ENCODE results near the gene PAQR7.
A peak's percentile ranks its signal among the peaks of the same experiment; 100 is the strongest.
"Not testable (repeated sequence)": the region's sequence is repeated elsewhere in the genome, so short reads cannot be mapped to it uniquely, and the experiment has no call there.

Gene PAQR7

GRCh38 chr1:25844536-25845337 lies 30.8 kb downstream of the PAQR7 start:
- no peak for DNase-seq

DNA sequence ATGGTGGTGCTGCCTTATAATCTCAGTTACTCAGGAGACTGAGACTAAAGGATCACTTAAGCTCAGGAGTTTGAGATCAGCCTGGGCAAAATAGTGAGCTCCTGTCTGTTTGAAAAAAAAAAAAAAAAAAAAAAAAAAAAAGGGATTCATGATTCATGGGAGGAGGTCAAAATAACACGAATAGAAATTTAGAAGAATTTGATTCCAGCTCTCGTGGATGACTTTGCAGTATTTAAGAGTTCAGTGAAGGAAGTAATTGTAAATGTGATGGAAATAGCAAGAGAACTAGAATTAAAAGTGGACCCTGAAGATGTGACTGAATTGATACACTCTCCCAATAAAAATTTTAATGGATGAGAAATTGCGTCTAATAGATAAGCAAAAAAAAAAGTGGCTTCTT lies 32.0 kb downstream of the PAQR7 start:
- no peak for DNase-seq

DNA sequence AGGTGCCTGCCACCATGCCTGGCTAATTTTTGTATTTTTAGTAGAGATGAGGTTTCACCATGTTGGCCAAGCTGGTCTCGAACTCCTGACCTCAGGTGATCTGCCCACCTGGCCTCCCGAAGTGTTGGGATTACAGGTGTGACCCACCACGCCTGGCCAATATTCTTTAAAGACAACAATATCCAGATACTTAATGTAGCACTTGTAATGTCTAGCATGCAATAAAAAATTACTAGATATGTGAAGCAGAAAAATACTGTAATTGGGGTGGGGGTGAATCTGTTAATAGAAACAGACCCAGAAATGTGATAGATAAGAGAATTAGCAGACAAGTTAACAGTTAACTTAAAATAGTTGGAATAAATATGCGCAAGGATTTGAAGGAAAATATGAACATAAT lies 35.7 kb downstream of the PAQR7 start:
- not testable (repeated sequence) for DNase-seq

GRCh38 chr1:25837262-25837875 lies 38.1 kb downstream of the PAQR7 start:
- DNase-seq: peak; percentile 18

DNA sequence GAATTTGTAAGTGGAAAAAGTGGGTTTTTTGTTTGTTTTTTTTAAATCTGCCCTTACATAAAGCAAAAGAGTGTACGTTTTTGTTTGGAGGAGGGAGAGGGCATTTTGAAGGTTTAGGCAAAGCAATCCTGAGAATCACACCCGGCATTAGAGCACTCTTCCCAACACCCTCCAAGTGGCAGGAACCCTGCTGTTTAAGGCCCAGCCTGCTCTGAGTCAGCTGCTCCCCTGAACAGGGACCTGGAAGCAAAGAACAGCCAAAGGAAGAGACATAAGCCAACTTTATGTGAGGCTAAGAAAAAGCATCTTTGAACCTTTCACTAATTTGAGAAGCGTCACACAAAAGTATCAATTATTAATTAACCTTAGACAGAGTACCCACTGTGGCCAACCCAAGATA lies 38.8 kb downstream of the PAQR7 start:
- DNase-seq: no peak

GRCh38 chr1:25834894-25835293 lies 40.6 kb downstream of the PAQR7 start:
- DNase-seq: no peak

- DNase-seq: no peak
Measured at GRCh38 chr1:25833158-25833557, 42.4 kb downstream of the PAQR7 start.

GRCh38 chr1:25832336-25833037 lies 43.0 kb downstream of the PAQR7 start:
- DNase-seq: no peak

- DNase-seq: no peak
Measured at GRCh38 chr1:25831569-25832196, 43.8 kb downstream of the PAQR7 start.

DNA sequence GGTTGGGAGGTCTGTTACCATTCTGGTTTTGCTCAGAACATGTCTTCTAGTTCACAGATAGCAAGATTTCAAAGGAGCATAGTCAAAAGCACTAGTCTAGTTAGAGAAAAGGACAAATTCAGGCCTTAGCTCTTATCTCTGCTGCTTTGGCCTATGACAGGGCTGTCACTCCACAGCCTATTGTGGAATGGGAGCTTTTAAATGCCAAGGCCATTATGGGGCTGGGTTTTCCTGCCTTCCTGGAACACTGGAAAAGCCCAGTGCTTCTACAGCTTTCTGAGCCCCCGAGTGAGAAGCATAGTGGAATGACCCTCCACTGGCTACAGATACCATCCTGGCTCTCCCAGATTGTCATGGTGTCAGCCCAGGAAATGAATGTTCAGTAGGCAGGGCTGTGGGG lies 46.5 kb downstream of the PAQR7 start:
- no peak for DNase-seq

GRCh38 chr1:25828491-25828890 lies 47.0 kb downstream of the PAQR7 start:
- DNase-seq: no peak

GRCh38 chr1:25826571-25826970 lies 48.9 kb downstream of the PAQR7 start:
- DNase-seq: no peak

DNA sequence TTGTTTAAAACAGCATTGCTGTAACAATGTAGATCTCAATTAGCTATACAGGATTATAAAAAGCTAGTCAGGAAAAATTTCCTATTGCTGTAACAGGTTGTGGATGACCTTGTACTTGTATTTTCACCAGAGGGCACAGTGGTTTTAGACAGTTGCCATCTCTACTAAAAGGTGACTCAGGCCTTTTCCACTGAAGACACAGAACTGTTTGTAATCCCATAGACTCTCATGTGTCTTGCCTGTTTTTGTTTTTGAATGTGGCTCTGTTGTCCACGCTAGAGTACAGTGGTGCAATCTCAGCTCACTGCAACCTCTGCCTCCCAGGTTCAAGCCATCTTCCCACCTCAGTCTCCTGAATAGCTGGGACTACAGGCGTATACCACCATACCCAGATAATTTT lies 49.9 kb downstream of the PAQR7 start:
- DNase-seq: no peak

GRCh38 chr1:25821630-25822091 lies 53.8 kb downstream of the PAQR7 start:
- DNase-seq: no peak

- DNase-seq: no peak
Measured at GRCh38 chr1:25821112-25821476, 54.4 kb downstream of the PAQR7 start.

- peak; percentile 26 for DNase-seq
Measured at GRCh38 chr1:25820247-25821111, 55.0 kb downstream of the PAQR7 start.

DNA sequence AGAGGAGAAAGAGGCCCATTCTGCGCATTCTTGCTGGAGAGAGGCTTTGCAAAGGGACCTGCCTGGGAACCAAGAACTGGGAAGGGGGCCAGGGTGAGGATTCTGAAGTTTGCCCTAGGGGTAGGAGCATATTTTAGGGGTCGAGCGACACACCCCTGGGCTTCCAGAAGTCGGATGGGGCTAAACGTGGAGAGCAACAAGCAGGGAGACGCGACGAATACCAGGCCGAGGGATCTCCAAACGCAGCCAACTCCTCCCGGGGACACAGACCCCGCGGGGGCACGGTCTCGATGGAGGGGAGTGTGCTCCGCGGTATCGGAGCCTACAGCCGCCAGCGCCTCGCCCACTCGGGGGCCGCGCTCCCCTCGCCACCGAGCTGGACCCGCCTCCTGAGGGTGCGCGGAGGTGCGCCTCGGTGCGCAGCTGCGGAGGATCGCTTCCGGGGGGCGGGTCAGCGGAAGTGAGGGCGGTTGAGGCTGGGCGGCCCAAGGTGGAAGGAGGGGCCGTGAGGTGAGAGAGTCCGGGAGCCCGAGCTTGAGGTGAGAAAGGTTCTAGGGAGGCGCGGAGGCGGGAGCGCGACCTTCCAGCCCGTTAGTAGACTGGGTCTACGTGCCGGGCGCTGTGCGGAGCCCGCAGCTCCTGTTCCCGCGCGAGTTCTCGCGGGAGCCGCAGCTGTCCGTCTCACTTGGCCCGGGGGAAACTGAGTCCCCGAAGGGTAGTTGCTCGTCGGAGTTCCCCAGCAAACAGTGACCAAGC lies 55.8 kb downstream of the PAQR7 start, which contains the start of gene MTFR1L:
Gene MTFR1L, plus strand, starts transcription at position 464 of the 756 bp plus-strand sequence. CDS start 3,151 bp downstream, outside the sequence.
- DNase-seq: peak; percentile 79

DNA sequence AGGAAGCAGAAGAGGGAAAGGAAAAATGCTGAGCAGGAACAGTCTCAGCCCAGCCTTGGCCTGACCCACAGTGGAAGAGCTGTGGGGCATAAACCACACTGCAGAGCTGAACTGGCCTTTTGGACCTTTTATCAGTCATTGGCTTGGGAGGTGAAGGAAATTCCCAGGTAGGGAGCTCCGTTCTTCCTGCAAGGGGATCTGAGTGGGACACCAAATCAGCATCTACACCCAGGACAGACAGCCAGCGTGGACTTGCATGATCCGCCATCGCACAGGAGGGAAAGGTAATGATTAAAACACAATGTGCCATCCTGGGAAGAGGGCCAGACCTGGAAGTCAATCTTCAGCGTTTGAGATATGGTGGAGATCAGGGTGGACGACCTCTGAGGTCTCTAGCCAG lies 56.9 kb downstream of the PAQR7 start:
- DNase-seq: no peak

GRCh38 chr1:25817840-25818501 lies 57.5 kb downstream of the PAQR7 start:
- peak; percentile 20 for DNase-seq

DNA sequence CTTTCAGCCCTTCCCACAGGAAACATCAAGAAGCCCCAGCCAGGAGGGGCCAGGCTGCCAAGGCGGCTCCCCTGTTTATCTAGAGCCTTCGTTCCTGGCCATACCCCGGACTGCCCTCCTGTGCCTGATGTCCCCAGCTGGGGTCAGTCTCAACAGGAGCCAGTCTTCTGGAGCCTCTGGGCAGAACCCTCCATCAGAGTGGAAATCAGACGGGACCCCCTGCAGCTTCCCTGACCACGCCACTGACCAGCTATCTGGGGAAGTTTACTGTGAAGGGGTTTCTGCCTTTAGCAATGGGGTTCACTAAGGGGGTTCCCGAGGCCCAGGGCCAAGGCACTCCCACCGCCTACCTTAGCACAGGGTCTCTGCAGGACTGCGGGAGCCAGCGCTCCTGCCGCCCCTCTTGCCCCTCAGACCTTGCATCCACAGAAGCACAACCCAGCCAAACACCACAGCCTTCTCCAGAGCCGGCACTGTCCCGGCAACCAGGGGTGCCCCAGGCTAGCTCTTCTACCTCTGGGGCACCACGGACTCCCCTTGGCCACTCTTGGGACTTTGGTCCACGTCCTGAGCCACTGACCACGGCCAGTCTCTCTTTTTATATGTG lies 59.3 kb downstream of the PAQR7 start:
- DNase-seq: no peak
